ENCODE data around the gene DNAJC10. TPM values are rescaled to one million over a fixed set of nuclear protein-coding genes. Genes with fewer than 3 reads are reported as not detected.

The DNAJC10 gene
- total and polyA plus RNA-seq, 7 donors = 9.0 to 31.1 (median 25.8) TPM

- DNase-seq = no peak
- no peaks in the 10 kb centered on the region for H3K9me3 ChIP-seq
- no peak for ATAC-seq
- no peaks in the 10 kb centered on the region for H3K27me3 ChIP-seq (ENCODE audit: insufficient read depth in 3 of 3, low read length in 2 of 3)
- peaks cover 4 to 90% of the 10 kb centered on the region in 2 donors for H3K36me3 ChIP-seq (ENCODE audit: insufficient read depth in 1 of 2, low read depth in 1 of 2)
- TF ChIP-seq CTCF (IDR thresholded peaks at IDR 0.05) = no peak
- intact Hi-C loops (cut with DNase I) = no loop called here
- H3K27ac ChIP-seq = no peak overlapping the region
- H3K4me3 ChIP-seq = no peak overlapping the region
- H3K4me1 ChIP-seq = no peaks in the 10 kb centered on the region
Observed at GRCh38 chr2:182754231-182754630, 38.2 kb downstream of the DNAJC10 start.

- no peak overlapping the region for H3K4me3 ChIP-seq
- no peaks in the 10 kb centered on the region for H3K27me3 ChIP-seq (ENCODE audit: insufficient read depth in 3 of 3, low read length in 2 of 3)
- peaks cover 2 to 87% of the 10 kb centered on the region in 2 donors for H3K36me3 ChIP-seq (ENCODE audit: insufficient read depth in 1 of 2, low read depth in 1 of 2)
- DNase-seq (no peak), ATAC-seq (no peak)
- no peaks in the 10 kb centered on the region for H3K9me3 ChIP-seq
- TF ChIP-seq CTCF (IDR thresholded peaks at IDR 0.05) = no peak
- intact Hi-C loops (cut with DNase I) = no loop called here
- 94 to 97% (median 94%) methylated on average over 1 of the region's 1 CpG for WGBS, 3 donors
- no peaks in the 10 kb centered on the region for H3K4me1 ChIP-seq
- H3K27ac ChIP-seq = no peak overlapping the region
Observed at GRCh38 chr2:182758379-182758778, 42.3 kb downstream of the DNAJC10 start.

- no peak overlapping the region for H3K4me3 ChIP-seq
- H3K27me3 ChIP-seq (ENCODE audit: insufficient read depth in 3 of 3, low read length in 2 of 3) = no peaks in the 10 kb centered on the region
- H3K4me1 ChIP-seq = no peaks in the 10 kb centered on the region
- H3K27ac ChIP-seq = no peak overlapping the region
- WGBS, 3 donors = 52 to 71% (median 65%) methylated on average over 4 of the region's 4 CpGs
- no peaks in the 10 kb centered on the region for H3K9me3 ChIP-seq
- peaks cover 2 to 79% of the 10 kb centered on the region in 2 donors for H3K36me3 ChIP-seq (ENCODE audit: insufficient read depth in 1 of 2, low read depth in 1 of 2)
- DNase-seq (no peak), ATAC-seq (peak in 2 of 4 donors; percentile 49 to 59)
- TF ChIP-seq CTCF (IDR thresholded peaks at IDR 0.05) = peak; percentile 5
- intact Hi-C loops (cut with DNase I) = loop anchor here in 1 of 2 donors (5.0 kb wide), 1 partner anchor 220 kb away; no protein-coding TSS in a partner anchor
Observed at GRCh38 chr2:182761903-182762302, 45.8 kb downstream of the DNAJC10 start.

GRCh38 chr2:182763311-182763912 is 47.4 kb downstream of the DNAJC10 start:
- intact Hi-C loops (cut with DNase I) = loop anchor here in 1 of 2 donors (5.0 kb wide), 1 partner anchor 219 kb away; no protein-coding TSS in a partner anchor
- peak; percentile 54 to 81 (median 71) for ATAC-seq
- no peaks in the 10 kb centered on the region for H3K4me1 ChIP-seq
- no peak for DNase-seq
- TF ChIP-seq CTCF (IDR thresholded peaks at IDR 0.05) = peak; percentile 54
- 60 to 66% (median 61%) methylated on average over 11 of the region's 11 CpGs for WGBS, 3 donors
- H3K4me3 ChIP-seq = no peak overlapping the region
- no peaks in the 10 kb centered on the region for H3K9me3 ChIP-seq
- peaks cover 2 to 67% of the 10 kb centered on the region in 2 donors for H3K36me3 ChIP-seq (ENCODE audit: insufficient read depth in 1 of 2, low read depth in 1 of 2)
- no peak overlapping the region for H3K27ac ChIP-seq
- no peaks in the 10 kb centered on the region for H3K27me3 ChIP-seq (ENCODE audit: insufficient read depth in 3 of 3, low read length in 2 of 3)

- peaks cover 0 to 35% of the 10 kb centered on the region in 2 donors for H3K36me3 ChIP-seq (ENCODE audit: insufficient read depth in 1 of 2, low read depth in 1 of 2)
- TF ChIP-seq CTCF (IDR thresholded peaks at IDR 0.05) = no peak
- no peaks in the 10 kb centered on the region for H3K4me1 ChIP-seq
- 61 to 64% (median 62%) methylated on average over 6 of the region's 6 CpGs for WGBS, 3 donors
- no peak overlapping the region for H3K27ac ChIP-seq
- H3K4me3 ChIP-seq = no peak overlapping the region
- DNase-seq = no peak
- intact Hi-C loops (cut with DNase I) = no loop called here
- H3K9me3 ChIP-seq = peaks cover 13% of the 10 kb centered on the region
- H3K27me3 ChIP-seq (ENCODE audit: insufficient read depth in 3 of 3, low read length in 2 of 3) = no peaks in the 10 kb centered on the region
- no peak for ATAC-seq
Observed at GRCh38 chr2:182766626-182767025, 50.6 kb downstream of the DNAJC10 start.
